ENCODE results near the gene ANKRD50. TPM values are rescaled to one million over a fixed set of nuclear protein-coding genes. Genes with fewer than 3 reads are reported as not detected.

ANKRD50 gene
- total RNA-seq, 1 experiment from 2014 or later = 17.2 TPM

- Histone ChIP-seq H3K9me2 (ENCODE audit: insufficient read depth) (no peaks in the 10 kb centered on the region), H3K4me3 (no peak overlapping the region), H2AFZ (no peak overlapping the region), H3K36me3 (ENCODE audit: low read depth) (no peaks in the 10 kb centered on the region), H3F3A (ENCODE audit: insufficient read depth, low read depth) (no peaks in the 10 kb centered on the region), H3K9me3 (ENCODE audit: insufficient read depth, low read depth) (no peaks in the 10 kb centered on the region), H3K27me3 (ENCODE audit: insufficient read depth, low read depth) (no peaks in the 10 kb centered on the region), H4K20me1 (ENCODE audit: insufficient read depth) (no peaks in the 10 kb centered on the region), H3K27ac (no peak overlapping the region), H3K4me2 (no peak overlapping the region), H3K4me1 (replicated peaks; ENCODE audit: insufficient read depth) (no peaks in the 10 kb centered on the region), H3K79me2 (ENCODE audit: low read depth) (no peaks in the 10 kb centered on the region)
- TF ChIP-seq CTCF (conservative IDR thresholded peaks at IDR 0.05) (no peak), EZH2 (IDR thresholded peaks at IDR 0.05; ENCODE audit: low read depth) (no peak)
- no peak for DNase-seq
- ChIA-PET POLR2A (ENCODE audit: unreplicated experiment) (no interaction called here), CTCF (no interaction called here)
- intact Hi-C loops (cut with micrococcal nuclease; ENCODE audit: unreplicated experiment) = no loop called here
- no TSS peak for BruUV-seq (replicated peaks)
Measured at GRCh38 chr4:124647599-124647998, 64.9 kb downstream of the ANKRD50 start.

- Histone ChIP-seq H3K4me1 (replicated peaks; ENCODE audit: insufficient read depth) (peaks cover 16% of the 10 kb centered on the region), H3K9me2 (ENCODE audit: insufficient read depth) (no peaks in the 10 kb centered on the region), H3F3A (ENCODE audit: insufficient read depth, low read depth) (peaks cover 16% of the 10 kb centered on the region; the same call in 1 of the 2 replicates), H3K4me2 (no peak overlapping the region), H2AFZ (no peak overlapping the region), H4K20me1 (ENCODE audit: insufficient read depth) (no peaks in the 10 kb centered on the region), H3K27ac (no peak overlapping the region), H3K27me3 (ENCODE audit: insufficient read depth, low read depth) (no peaks in the 10 kb centered on the region), H3K9me3 (ENCODE audit: insufficient read depth, low read depth) (peaks cover 19% of the 10 kb centered on the region; the same call in 1 of the 2 replicates), H3K36me3 (ENCODE audit: low read depth) (no peaks in the 10 kb centered on the region; the same call in 1 of the 2 replicates), H3K4me3 (no peak overlapping the region), H3K79me2 (ENCODE audit: low read depth) (no peaks in the 10 kb centered on the region)
- BruUV-seq (replicated peaks) = no TSS peak
- intact Hi-C loops (cut with micrococcal nuclease; ENCODE audit: unreplicated experiment) = no loop called here
- no peak for TF ChIP-seq EZH2 (IDR thresholded peaks at IDR 0.05; ENCODE audit: low read depth)
- no peak for TF ChIP-seq CTCF (conservative IDR thresholded peaks at IDR 0.05)
- CTCF ChIA-PET = no interaction called here
- no peak for DNase-seq
- POLR2A ChIA-PET (ENCODE audit: unreplicated experiment) = no interaction called here
Measured at GRCh38 chr4:124644621-124645020, 67.9 kb downstream of the ANKRD50 start.

GRCh38 chr4:124642846-124643245 is 69.7 kb downstream of the ANKRD50 start:
- no peaks in the 10 kb centered on the region for H3K79me2 ChIP-seq (ENCODE audit: low read depth)
- peaks cover 19% of the 10 kb centered on the region; the same call in 1 of the 2 replicates for H3F3A ChIP-seq (ENCODE audit: insufficient read depth, low read depth)
- no peak for DNase-seq
- intact Hi-C loops (cut with micrococcal nuclease; ENCODE audit: unreplicated experiment) = no loop called here
- CTCF ChIA-PET = no interaction called here
- BruUV-seq (replicated peaks) = no TSS peak
- no peak overlapping the region for H3K4me2 ChIP-seq
- no peaks in the 10 kb centered on the region; the same call in 1 of the 2 replicates for H3K36me3 ChIP-seq (ENCODE audit: low read depth)
- no peaks in the 10 kb centered on the region for H3K27me3 ChIP-seq (ENCODE audit: insufficient read depth, low read depth)
- no peak overlapping the region for H3K4me3 ChIP-seq
- peaks cover 19% of the 10 kb centered on the region; the same call in 1 of the 2 replicates for H3K9me3 ChIP-seq (ENCODE audit: insufficient read depth, low read depth)
- H3K9me2 ChIP-seq (ENCODE audit: insufficient read depth) = no peaks in the 10 kb centered on the region
- H2AFZ ChIP-seq = no peak overlapping the region
- TF ChIP-seq CTCF (conservative IDR thresholded peaks at IDR 0.05) (no peak), EZH2 (IDR thresholded peaks at IDR 0.05; ENCODE audit: low read depth) (no peak)
- POLR2A ChIA-PET (ENCODE audit: unreplicated experiment) = no interaction called here
- no peak overlapping the region for H3K27ac ChIP-seq
- peaks cover 18% of the 10 kb centered on the region for H3K4me1 ChIP-seq (replicated peaks; ENCODE audit: insufficient read depth)
- no peaks in the 10 kb centered on the region for H4K20me1 ChIP-seq (ENCODE audit: insufficient read depth)

All from PC-9 (cell line).